ENCODE results near the gene COX7A2. TPM values are rescaled to one million over a fixed set of nuclear protein-coding genes. Genes with fewer than 3 reads are reported as not detected.
A peak's percentile ranks its signal among the peaks of the same experiment; 100 is the strongest.

COX7A2 gene
- total RNA-seq, 2 donors from 2014 or later = 50.1 to 139 TPM

DNA sequence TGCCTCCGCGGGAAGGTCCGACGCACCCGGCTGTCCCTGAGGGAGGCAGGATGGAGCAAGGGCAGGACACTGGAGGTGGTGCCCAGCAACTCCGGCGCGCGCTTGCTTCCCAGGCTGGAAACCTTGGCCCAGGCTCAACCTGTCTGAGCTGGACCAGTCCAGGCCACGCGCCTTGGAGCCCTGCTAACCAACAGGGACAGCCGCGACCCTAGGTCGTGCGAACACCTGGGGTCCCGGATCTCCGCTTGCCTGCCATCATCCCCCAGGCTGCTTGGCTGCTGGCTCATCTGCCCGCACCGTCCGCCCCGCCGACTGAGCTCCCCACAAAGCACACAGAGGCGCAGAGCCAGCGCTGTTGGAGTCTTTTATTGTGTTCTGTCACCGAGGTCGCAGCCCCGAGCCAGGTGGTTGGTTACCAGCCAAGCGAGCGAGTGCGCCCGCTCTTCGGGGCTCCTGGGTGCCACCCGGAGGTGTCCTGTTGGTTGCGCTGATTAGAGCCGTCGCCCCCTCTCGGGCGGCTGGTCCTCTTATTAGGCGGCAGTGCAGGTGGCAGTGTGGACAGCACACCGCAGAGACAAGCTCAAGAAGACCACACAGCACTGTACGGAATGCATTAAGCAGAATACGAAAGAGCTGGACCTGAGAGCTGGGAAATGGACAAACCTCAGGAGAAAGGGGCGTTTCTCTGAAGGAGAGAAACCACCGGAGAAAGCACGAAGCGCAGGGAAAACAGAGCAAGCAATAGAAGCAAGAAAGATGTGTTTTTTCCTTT, 41.5 kb downstream of the COX7A2 start:
- H3K4me1 ChIP-seq = peaks cover 35% of the 10 kb centered on the region
- peaks cover 0 to 24% of the 10 kb centered on the region in 2 donors for H3K27me3 ChIP-seq
- no peak for ATAC-seq
- no peaks in the 10 kb centered on the region for H3K36me3 ChIP-seq (replicated peaks in 1 of 2; ENCODE audit: insufficient read depth in 1 of 2, low read depth in 2 of 2)
- H3K27ac ChIP-seq = no peak overlapping the region
- H3K4me3 ChIP-seq = no peak overlapping the region
- no peaks in the 10 kb centered on the region for H3K9me3 ChIP-seq
- TF ChIP-seq, protein P1, sequence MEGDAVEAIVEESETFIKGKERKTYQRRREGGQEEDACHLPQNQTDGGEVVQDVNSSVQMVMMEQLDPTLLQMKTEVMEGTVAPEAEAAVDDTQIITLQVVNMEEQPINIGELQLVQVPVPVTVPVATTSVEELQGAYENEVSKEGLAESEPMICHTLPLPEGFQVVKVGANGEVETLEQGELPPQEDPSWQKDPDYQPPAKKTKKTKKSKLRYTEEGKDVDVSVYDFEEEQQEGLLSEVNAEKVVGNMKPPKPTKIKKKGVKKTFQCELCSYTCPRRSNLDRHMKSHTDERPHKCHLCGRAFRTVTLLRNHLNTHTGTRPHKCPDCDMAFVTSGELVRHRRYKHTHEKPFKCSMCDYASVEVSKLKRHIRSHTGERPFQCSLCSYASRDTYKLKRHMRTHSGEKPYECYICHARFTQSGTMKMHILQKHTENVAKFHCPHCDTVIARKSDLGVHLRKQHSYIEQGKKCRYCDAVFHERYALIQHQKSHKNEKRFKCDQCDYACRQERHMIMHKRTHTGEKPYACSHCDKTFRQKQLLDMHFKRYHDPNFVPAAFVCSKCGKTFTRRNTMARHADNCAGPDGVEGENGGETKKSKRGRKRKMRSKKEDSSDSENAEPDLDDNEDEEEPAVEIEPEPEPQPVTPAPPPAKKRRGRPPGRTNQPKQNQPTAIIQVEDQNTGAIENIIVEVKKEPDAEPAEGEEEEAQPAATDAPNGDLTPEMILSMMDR (IDR thresholded peaks at IDR 0.05) = no peak
- TF ChIP-seq POLR2A (IDR thresholded peaks at IDR 0.05) = no peak
- DNase-seq = peak in 2 of 4 donors; percentile 4 to 38
- intact Hi-C loops (cut with DNase I) = loop anchor here (10.0 kb wide), 2 partner anchors 787 to 1107 kb away; no protein-coding TSS in a partner anchor
- WGBS, 2 donors = 32 to 35% methylated on average over 20 to 46 of the region's 46 CpGs

DNA sequence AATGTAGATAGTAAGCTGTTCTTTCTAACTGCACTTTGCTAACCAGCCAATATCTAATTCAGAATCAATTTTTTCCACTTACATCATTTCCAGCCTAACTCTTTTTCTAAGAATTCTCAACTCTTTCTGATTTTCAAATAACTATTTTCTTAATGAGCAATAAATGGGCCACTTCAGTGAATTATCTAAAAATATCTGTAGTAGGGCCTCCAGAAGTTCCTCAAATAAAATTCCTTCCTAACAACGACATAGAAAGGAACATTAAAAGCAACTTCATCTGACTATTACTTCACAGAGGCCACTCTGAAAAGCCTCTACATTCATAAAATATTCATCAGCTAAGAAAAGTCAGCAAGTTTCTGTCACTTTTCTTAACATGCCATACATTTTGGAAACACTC, 42.6 kb downstream of the COX7A2 start:
- no peak for ATAC-seq
- TF ChIP-seq POLR2A (IDR thresholded peaks at IDR 0.05) = no peak
- TF ChIP-seq, protein P1 (IDR thresholded peaks at IDR 0.05) = no peak
- Histone ChIP-seq H3K4me3 (no peak overlapping the region), H3K9me3 (no peaks in the 10 kb centered on the region), H3K4me1 (peaks cover 24% of the 10 kb centered on the region), H3K36me3 (replicated peaks in 1 of 2; ENCODE audit: insufficient read depth in 1 of 2, low read depth in 2 of 2) (no peaks in the 10 kb centered on the region), H3K27ac (no peak overlapping the region), H3K27me3 (peaks cover 0 to 14% of the 10 kb centered on the region in 2 donors)
- intact Hi-C loops (cut with DNase I) = loop anchor here (10.0 kb wide), 2 partner anchors 786 to 1106 kb away; no protein-coding TSS in a partner anchor
- DNase-seq = no peak
- WGBS, 2 donors = 31 to 45% methylated on average over 1 of the region's 1 CpG

DNA sequence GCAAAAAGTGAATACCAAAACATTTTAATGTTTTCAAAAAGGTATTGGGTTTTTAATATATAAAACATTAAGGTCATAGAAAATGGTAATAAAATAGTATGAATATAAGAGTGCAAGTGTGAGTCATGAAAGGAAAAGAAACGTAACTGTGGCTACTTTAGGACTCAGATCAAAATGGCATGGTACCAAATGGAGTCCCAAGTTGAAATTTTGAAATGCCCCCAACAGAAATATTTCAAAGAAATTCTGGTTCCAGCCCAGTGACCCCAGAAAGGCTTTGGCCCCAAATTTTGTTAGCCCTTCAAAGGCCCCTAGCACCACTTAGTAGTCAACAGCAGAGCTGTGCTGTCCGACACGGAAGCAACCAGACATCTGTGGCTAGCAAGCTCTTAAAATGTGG, 43.7 kb downstream of the COX7A2 start:
- no peak for TF ChIP-seq POLR2A (IDR thresholded peaks at IDR 0.05)
- TF ChIP-seq, protein P1 (IDR thresholded peaks at IDR 0.05) = no peak
- Histone ChIP-seq H3K36me3 (replicated peaks in 1 of 2; ENCODE audit: insufficient read depth in 1 of 2, low read depth in 2 of 2) (no peaks in the 10 kb centered on the region), H3K9me3 (no peaks in the 10 kb centered on the region), H3K4me3 (no peak overlapping the region), H3K4me1 (peaks cover 13% of the 10 kb centered on the region), H3K27ac (no peak overlapping the region), H3K27me3 (peaks cover 0 to 4% of the 10 kb centered on the region in 2 donors)
- no peak for ATAC-seq
- 84 to 97% methylated on average over 3 of the region's 3 CpGs for WGBS, 2 donors
- no peak for DNase-seq
- intact Hi-C loops (cut with DNase I) = loop anchor here (10.0 kb wide), 2 partner anchors 785 to 1105 kb away; no protein-coding TSS in a partner anchor

GRCh38 chr6:75196081-75196687, 47.4 kb downstream of the COX7A2 start:
- TF ChIP-seq, protein P1 (IDR thresholded peaks at IDR 0.05) = no peak
- TF ChIP-seq POLR2A (IDR thresholded peaks at IDR 0.05) = no peak
- WGBS, 2 donors = 44 to 50% methylated on average over 2 of the region's 2 CpGs
- Histone ChIP-seq H3K36me3 (replicated peaks in 1 of 2; ENCODE audit: insufficient read depth in 1 of 2, low read depth in 2 of 2) (no peaks in the 10 kb centered on the region), H3K4me3 (no peak overlapping the region), H3K27ac (no peak overlapping the region), H3K27me3 (no peaks in the 10 kb centered on the region), H3K4me1 (no peaks in the 10 kb centered on the region), H3K9me3 (no peaks in the 10 kb centered on the region)
- ATAC-seq = no peak
- no peak for DNase-seq
- intact Hi-C loops (cut with DNase I) = no loop called here
